ENCODE results near the gene TLK1. TPM values are rescaled to one million over a fixed set of nuclear protein-coding genes. Genes with fewer than 3 reads are reported as not detected.

The TLK1 gene
- total RNA-seq, 2 experiments from 2014 or later: 59.2 to 64.5 TPM

DNA sequence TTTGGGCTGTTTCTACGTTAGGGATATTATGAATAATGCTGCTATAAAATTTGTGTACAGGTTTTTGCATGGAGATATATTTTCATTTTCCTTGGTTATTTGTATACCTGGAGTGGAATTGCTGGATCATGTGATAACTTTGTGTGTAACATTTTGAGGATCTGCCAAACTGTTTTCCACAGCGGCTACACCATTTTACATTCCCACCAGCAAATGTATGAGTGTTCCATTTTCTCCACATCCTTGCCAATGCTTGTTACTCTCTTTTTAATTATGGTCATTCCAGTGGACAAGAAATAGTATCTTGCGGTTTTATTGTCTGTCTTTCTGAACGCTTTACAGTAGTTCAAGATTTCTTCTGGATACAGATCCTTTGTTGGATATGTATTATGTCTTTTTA lies 218.1 kb downstream of the TLK1 start:
- no peak overlapping the region for H3K27ac Mint-ChIP-seq
- POLR2A ChIA-PET: no interaction called here
- peaks cover 10% of the 10 kb centered on the region for H3K36me3 Mint-ChIP-seq
- H3K27me3 Mint-ChIP-seq: no peaks in the 10 kb centered on the region
- peaks cover 68% of the 10 kb centered on the region for H3K4me1 Mint-ChIP-seq (ENCODE audit: low read depth)
- no peak for DNase-seq
- intact Hi-C loops (cut with micrococcal nuclease): no loop called here
- CTCF ChIA-PET: interaction anchor here (1.2 kb wide), 1 partner anchor 30 kb away, joined by 3 read pairs; no protein-coding TSS in a partner anchor
- no peak overlapping the region for H3K4me3 Mint-ChIP-seq
- no peaks in the 10 kb centered on the region for H3K9me3 Mint-ChIP-seq

Other genes with a start within 250 kb of the TLK1 start
- gene GORASP2, start 231.6 kb downstream of the TLK1 start, total RNA-seq: 10 to 100 TPM; 64.5 to 73.7 TPM